ENCODE results near the gene MEX3D. TPM values are rescaled to one million over a fixed set of nuclear protein-coding genes. Genes with fewer than 3 reads are reported as not detected.

The MEX3D gene
- total RNA-seq = 40.9 and 42.0 TPM in 2 replicates

GRCh38 chr19:1568320-1569019, at the start of gene MEX3D:
TSS of gene MEX3D (minus strand) at chr19:1568325. CDS start at chr19:1568058, 267 bp downstream.

GRCh38 chr19:1605236-1606137, 37.4 kb upstream of the MEX3D start, which contains the start of gene UQCR11:
TSS of gene UQCR11 (minus strand) at chr19:1605462. CDS start at chr19:1605409, 53 bp downstream.

DNA sequence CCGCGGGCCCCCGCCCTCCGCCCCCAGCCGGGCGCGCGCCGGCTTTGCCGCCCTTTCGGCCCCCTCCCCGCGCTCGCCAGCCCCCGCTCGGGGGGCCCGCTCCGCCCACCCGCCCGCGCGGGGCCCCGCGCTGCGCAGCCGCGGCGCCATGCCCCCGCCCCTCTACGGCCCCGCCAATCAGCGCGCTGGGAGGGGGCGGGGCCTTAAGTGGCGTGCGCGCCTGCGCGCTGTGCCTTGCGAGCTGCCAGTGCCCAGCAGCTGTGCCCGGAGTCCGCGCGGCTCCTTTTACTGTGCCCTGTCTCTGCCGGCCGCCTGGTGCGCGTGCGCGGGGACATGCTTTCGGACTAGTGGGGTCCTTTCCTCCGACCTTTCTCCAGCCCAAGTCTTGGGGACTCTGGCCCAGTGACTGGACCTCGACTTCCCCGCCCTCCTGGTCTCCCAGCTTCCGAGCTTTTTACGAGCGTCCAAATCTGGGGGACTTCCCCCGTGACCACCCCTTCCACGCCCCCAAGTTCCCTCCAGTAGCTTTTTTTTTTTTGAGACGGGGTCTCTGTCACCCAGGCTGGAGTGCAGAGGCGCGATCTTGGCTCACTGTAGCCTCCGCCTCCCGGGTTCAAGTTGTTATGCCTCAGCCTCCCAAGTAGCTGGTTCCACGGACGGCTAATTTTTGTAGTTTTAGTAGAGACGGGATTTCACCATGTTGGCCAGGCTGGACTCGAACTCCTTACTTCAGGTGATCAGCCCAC, 24.8 kb upstream of the MEX3D start, which contains the start of gene MBD3:
Gene MBD3, minus strand, starts transcription at position 111 of the 746 bp plus-strand sequence. CDS start 234 bp downstream, outside the sequence.

GRCh38 chr19:1523412-1524286, 44.5 kb downstream of the MEX3D start, which contains the start of gene PLK5:
TSS of gene PLK5 (plus strand) at chr19:1524077. CDS start at chr19:1526997, 2,920 bp downstream.

DNA sequence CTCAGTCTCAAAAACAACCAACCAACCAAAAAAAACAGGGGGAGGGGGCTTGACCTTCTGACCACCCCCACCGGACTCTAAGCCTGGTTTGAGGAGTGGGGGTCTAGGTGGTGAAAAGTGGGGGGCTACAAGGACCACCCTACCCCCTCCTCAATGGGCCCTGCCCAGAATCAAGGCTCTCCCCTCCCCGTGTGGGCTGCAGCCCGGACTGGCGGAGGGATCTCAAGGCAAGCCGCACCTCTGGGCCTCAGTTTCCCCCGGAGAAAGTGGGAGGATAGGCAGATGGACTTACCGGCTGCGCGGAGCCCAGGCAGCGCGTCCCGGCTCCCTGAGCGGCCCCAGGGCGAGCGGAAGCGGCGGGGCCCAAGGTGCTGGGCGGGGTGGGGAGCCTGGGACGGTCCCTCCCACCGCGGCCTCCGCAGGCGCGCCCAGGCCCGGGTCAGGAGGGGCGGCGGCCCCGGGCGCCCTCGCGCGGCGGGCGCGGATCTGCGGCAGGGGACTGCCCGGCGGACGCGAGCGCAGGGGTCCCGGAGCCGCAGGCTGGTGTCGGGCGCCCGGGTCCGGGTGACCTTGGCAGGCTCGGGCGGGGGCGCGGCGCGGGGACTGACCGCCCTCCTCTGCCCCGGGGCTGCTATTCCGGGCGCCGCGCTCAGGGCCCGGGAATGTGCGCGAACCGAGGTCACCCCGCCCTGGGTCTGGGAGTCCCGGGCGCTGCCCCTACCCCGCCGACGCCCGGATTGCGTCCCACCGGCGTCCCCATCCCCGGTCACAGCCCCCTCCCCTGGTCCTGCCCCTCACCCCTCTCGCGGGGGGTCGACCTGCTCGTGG, 55.2 kb downstream of the MEX3D start, which contains the start of gene ADAMTSL5:
Gene ADAMTSL5, minus strand, starts transcription at position 349 of the 828 bp plus-strand sequence. CDS start 2,076 bp downstream, outside the sequence.

Other genes with a start within 250 kb of the MEX3D start
- gene NDUFS7, start 184.4 kb downstream of the MEX3D start, total RNA-seq = 47.6 and 53.3 TPM in 2 replicates
- 35.2 and 40.1 TPM in 2 replicates for gene GAMT, start 166.8 kb downstream of the MEX3D start, total RNA-seq
- 42.3 and 80.3 TPM in 2 replicates for gene DAZAP1, start 160.7 kb downstream of the MEX3D start, total RNA-seq
- gene RPS15, start 129.9 kb downstream of the MEX3D start, total RNA-seq = 300 and 351 TPM in 2 replicates
- 0.19 and 0.28 TPM in 2 replicates for gene APC2, start 118.2 kb downstream of the MEX3D start, total RNA-seq
- 21.3 and 23.7 TPM in 2 replicates for gene C19orf25, start 89.1 kb downstream of the MEX3D start, total RNA-seq
- 0.19 and 1.4 TPM in 2 replicates for gene PCSK4, start 78.0 kb downstream of the MEX3D start, total RNA-seq
- 1.2 and 2.8 TPM in 2 replicates for gene REEP6, start 77.1 kb downstream of the MEX3D start, total RNA-seq
- gene ADAMTSL5, start 55.3 kb downstream of the MEX3D start, total RNA-seq = 1.9 and 3.4 TPM in 2 replicates
- under 0.01 TPM in 1 of 2 replicates, not detected in the other for gene PLK5, start 44.2 kb downstream of the MEX3D start, total RNA-seq
- 59.2 and 101 TPM in 2 replicates for gene MBD3, start 24.5 kb upstream of the MEX3D start, total RNA-seq
- gene UQCR11, start 37.1 kb upstream of the MEX3D start, total RNA-seq = 58.1 and 76.7 TPM in 2 replicates
- gene TCF3, start 84.3 kb upstream of the MEX3D start, total RNA-seq = 34.4 and 71.9 TPM in 2 replicates
- not detected in 2 replicates for gene ONECUT3, start 185.2 kb upstream of the MEX3D start, total RNA-seq
- 0.38 and 1.7 TPM in 2 replicates for gene ATP8B3, start 244.0 kb upstream of the MEX3D start, total RNA-seq

Measured in regular cardiac myocyte (primary cell).